Right renal cortex interstitium (tissue), 3 donors: ENCODE results near the gene SACM1L. TPM values are rescaled to one million over a fixed set of nuclear protein-coding genes. Genes with fewer than 3 reads are reported as not detected.

ENCODE experiments used
- DNase-seq, 3 donors: peaks; one replicate each; pipeline ENCODE4 v3.0.0-alpha.2; 2013; ENCODE audit warnings: low read depth in 3 of 3, low spot score in 2 of 3
- polyA plus RNA-seq, 3 donors: library from polyadenylated mRNA; unstranded; fragments of 120-200 nt; gene quantifications; one replicate each; pipeline ENCODE4 v1.2.1, GENCODE V29; 2013; ENCODE audit not compliant: insufficient read length in 3 of 3

Gene SACM1L
- polyA plus RNA-seq, 3 donors: 58.6 to 61.4 (median 58.8) TPM

DNA sequence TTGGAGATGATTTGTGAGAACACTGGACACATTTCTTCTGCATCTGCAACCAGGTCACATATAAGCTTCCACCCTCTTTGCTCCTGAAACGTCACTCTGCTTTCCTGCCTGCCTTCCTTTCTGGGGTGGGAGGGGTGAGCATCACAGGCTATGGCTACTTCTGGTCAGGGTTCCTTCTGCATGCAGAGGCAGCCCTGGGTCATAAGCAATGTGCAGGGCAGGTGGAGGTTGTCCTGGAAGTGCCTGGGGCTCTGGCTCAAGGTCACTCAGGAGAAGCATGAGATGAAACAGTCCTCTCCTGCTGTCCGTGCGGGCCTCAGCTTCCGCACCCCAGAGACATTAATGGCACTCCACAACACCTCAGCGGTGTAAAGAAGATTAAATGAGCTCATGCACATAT lies 92.1 kb downstream of the SACM1L start:
- DNase-seq: no peak

DNA sequence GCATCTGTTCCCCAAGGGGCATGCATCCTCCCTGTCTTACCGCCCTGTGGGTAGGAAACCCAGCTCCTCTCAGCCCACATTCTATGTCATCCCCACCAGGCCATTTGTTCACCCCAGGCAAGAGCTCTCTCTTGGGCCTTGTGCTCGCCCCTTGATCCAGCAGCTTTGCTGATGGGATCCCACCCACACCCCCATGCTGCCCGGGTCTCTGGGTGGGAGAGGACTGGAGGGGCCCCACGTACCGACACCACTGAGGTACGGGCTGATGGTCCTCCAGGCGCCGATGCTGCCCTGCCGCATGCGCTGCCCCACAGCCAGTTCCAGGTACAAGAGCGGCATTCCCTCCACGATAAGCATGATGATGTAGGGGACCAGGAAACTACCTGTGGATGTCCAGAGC lies 92.6 kb downstream of the SACM1L start:
- DNase-seq: no peak

DNA sequence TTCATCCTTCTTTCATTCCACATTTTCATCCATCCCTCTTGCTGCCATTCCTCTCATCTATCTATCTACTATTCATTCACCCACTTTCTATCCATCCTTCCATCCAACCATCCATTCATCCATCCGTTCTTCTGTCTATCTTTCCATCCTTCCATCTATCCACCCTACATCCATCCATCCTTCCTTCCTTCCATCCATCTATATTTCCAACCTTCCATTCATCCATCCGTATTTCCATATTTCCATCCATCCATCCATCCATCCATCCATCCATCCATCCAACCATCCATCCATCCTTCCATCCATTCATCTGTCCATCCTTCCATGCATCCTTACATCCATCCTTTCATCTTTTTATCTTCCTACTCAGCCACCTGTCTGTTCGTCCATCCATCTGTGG lies 93.2 kb downstream of the SACM1L start:
- no peak for DNase-seq

DNA sequence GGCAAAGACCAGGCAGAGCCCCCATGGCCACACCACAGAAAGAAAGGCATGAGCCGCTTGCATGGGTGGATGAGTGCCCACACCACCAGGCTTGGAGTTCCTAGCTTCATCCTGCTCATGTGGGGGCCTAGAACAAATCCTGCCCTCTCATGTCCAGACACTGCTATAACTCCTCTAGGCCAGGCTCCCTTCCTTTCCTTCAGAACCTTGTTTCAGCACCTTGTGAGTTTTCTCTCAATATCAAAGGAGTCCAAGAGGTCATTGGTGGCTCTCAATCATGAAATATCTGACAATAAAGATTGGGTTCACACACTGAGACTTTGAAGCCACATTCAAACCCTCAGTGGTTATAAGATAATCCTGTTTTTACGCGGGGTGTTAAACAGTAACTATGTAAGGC lies 94.5 kb downstream of the SACM1L start:
- DNase-seq: no peak

DNA sequence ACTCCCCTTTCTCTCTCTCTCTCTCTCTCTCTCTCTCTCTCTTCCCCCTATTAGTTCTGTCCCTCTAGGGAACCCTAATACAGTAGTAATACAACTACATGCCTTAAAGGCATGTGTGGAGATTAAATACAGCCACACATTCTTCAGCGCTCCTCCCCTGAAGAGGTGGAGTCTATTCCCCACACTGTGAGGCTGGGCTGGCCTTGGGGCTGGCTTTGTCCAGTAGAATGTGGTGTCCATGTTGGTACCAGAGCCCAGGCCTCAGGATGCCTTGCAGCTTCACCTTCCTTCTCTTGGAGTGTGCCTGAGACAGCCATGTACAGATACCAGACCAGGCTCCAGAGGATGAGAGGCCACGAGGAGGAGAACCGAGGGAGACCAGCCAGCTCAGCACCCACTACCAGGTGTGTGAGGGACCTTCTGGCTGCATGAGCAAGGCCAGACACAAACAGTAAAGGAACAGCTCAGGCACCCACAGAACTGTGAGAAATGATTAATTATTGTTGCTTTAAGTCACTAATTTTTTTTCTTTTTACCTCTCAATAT lies 96.5 kb downstream of the SACM1L start:
- no peak for DNase-seq

DNA sequence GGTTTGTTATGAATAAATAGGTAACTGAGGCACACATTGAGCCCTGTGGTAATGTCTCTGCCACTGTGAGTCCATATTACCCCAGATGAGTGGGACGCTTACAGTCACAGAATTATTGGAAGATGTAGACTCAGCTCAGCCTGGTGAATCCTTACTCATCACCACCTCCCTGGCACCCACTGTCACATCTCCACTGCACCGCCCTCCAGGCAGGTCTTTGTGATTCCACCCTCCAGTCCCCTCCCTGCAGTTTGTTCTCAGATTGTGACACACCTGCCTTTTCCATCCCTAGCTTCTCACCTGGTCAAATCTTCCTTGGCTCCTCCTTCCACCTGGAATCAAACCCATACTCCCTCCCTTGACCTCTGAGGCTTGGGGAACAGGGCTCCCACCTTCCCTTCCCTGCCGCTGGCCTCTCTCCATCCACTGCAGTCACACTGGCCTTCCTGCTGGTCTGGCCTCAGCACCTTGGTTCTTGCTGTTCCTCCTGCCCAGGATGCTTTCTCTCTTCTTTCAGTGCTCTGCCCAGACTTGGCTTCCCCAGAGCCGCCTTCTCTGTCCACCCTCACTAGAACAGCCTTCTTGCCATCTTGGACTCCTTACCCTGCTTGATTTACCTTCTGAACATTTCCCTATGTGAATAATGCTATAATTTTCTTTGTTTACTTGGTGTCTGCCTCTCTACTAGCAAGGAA lies 97.8 kb downstream of the SACM1L start:
- no peak for DNase-seq

DNA sequence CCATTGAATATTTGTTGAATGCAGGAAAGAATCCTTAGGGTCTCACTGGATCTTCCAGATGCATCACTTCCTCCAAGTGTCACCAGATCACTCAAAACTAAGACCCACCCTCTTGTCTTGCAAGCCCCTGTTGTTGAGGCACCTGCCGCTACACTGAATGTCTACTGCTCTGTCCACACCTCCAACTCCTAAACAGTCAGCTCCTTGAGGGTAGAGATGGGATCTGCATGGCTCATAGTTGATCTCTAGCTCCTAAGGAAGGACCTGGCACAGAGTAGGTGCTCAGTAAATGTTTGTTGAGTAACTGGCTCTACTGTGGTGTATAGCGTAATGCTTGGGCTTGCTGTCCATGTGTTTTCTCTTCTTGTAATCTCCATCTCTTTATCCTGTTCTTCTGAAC lies 98.4 kb downstream of the SACM1L start:
- DNase-seq: no peak

DNA sequence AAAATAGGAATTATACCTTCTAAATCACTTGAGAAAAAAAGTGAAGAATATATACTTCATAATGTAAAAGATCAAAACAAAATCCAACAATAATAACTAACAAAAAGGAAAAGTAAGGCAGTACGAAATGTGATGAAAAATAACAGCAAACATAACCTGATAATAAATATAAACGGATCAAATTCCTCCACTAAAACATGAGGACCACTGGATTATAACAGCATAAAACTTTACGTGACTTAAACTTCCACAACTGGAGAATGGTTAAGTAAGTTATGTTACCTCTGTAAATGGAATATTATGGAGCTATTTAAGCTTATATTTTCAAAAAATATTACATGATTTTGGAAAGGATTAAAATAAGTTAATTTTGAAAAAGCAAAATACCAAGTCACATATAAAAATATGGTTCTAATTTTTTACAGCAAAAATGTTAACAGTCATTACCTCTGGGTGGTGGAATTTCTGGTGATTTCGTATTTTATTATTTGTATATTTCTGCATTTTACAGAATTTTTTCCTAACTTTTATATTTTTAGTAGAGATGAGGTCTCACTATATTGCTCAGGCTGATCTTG lies 100.1 kb downstream of the SACM1L start:
- no peak for DNase-seq

DNA sequence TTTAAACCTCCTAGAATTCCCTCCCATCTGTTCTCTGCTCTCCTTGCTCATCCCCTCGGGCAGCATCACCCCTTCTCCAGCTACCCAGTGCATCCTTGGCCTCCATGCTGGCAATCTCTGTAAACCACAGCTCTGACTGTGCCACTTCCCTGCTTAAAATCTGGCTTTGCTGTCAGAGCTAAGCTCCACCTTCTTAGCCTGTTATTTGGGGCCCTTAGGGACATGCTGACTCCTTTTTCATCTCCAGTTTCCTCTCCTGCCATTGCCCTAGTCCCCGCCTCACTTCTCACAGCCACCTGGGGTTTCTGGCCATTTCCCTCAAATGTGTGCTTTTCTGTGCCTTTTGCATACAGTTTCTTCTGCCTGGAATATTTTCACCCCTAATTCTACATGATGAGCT lies 101.4 kb downstream of the SACM1L start:
- DNase-seq: no peak

DNA sequence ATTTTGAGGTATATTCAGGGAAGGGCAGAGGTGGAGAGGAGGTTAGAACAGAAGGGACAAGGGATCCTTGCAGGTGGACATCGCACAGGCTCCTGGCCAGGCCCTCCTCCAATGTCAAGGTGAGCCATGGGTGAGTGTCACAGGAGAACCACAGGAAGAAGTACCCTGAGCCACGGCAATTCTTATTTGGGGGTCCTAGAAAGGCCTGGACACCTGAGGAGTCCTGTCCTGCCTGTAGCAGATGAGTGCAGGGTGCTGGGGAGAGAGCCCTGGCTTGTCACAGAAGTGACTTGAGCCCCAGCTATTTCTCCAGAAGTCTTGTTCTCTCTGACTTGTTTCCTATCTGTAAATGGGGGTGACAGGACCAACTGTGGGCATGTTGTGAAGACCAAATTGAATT lies 102.8 kb downstream of the SACM1L start:
- no peak for DNase-seq

DNA sequence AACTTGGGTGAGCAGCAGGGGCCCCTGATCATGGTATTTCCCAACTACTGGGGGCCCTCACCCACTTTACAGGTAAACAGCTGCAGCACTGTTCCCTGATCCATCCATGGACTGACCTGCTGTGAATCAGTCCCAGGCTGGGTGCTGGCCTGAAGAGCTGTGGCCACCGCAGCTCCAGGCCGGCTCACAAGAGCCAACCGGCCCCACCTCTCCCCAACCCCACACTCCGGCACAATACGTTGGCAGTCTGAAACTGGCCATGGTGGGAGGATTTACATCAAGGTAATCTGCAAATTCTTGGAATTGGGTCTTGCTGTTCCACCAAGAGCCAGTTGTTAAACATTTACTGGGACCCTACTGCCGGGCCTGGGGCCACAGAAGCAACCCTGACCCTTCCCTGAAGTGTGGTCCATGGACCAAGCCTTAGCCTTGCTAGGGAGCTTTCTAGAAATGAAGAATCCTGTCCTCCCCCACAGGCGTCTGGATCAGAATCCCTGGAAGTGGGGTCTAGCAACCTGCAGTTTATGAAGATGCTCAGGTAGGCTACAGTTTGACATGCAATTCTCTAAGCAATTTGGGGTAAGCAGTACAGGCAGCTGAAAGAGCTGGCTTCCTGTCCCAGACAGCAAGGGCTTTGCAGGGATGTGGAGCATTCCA lies 103.4 kb downstream of the SACM1L start:
- no peak for DNase-seq

DNA sequence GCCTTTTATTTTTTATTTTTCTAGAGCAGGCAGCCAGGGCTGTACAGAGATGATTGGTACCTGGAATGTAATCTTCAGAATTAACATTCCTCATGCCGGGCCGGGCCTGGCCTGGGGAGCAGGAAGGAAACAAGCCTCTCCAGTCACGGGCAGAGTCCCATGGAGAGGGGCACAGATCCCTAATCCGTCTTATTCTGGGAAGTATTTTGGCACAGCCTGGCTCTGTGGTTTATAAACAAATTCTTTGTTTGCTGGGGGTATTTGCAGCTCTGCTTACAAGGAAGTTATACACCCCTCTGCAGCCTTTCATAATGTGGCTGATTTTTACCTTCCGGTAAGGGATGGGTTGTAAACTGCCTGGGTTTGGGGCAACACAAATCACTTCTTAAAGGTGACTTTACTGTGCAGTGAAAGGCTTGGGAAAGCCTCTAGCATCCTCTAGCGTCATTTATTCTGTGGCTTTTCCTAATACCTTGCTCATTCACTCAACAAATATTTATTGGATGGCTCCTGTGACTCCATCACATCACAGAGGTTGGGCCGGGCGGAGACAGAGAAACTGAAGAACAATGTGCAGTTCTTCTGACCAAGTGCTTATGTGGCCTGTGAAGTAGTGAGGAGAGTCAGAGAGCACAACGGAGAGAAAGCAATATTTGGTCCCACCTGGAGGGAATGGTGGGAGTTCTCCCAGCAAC lies 104.4 kb downstream of the SACM1L start:
- DNase-seq: no peak

DNA sequence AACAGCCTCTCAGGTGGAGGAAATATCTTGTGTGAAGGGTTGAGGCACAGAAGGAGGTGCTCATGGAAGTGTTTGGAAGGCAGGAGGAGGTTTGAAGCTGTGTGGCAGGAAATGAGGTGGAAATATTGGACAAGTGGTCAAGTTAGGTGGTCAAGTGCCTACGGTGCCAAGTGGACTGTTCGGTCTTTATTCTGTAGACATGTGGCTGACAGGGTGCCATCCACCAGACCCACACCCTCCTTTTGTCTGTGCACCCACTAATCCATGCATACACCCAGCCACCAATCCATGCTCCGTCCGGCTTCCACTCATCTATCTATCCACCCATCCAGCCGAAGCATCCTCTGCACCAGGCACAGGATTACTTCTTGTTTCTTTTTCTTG lies 105.0 kb downstream of the SACM1L start:
- DNase-seq: no peak

DNA sequence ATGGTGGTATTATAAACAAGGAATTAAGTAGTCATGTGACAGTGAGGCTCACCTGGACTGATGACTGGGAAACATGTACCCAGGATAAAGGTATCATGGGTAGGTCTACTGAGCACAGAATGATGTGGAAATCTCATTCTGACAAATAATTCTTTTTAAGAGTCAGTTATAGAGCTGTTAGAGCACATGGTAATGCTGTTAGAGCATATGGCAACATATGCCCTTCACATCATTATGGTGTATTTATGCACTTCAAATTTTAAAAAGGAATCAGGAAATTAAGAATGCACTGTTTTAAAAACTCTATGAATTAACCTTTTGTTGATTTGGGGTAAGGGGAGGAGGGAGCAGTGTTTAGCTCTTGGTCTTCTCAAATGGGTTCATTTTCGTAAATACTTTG lies 105.5 kb downstream of the SACM1L start:
- DNase-seq: no peak

Other genes with a start within 250 kb of the SACM1L start
- 10 to 100 TPM; 13.7 to 14.3 (median 14.1) TPM for gene LIMD1, start 94.6 kb upstream of the SACM1L start, polyA plus RNA-seq
- under 1 TPM; 0.07 to 0.18 (median 0.12) TPM for gene SLC6A20, start 107.1 kb downstream of the SACM1L start, polyA plus RNA-seq
- 10 to 100 TPM; 61.9 to 73.8 (median 71.6) TPM for gene LZTFL1, start 152.7 kb downstream of the SACM1L start, polyA plus RNA-seq
- under 1 TPM in 2 of 3 donors, not detected in 1; 0.11 to 0.12 TPM for gene CCR9, start 197.1 kb downstream of the SACM1L start, polyA plus RNA-seq